ENCODE data around the gene HERC2. TPM values are rescaled to one million over a fixed set of nuclear protein-coding genes. Genes with fewer than 3 reads are reported as not detected.
A peak's percentile ranks its signal among the peaks of the same experiment; 100 is the strongest.

Gene HERC2
- total and polyA plus RNA-seq, 5 donors, result 46.0 to 65.3 (median 54.8) TPM

DNA sequence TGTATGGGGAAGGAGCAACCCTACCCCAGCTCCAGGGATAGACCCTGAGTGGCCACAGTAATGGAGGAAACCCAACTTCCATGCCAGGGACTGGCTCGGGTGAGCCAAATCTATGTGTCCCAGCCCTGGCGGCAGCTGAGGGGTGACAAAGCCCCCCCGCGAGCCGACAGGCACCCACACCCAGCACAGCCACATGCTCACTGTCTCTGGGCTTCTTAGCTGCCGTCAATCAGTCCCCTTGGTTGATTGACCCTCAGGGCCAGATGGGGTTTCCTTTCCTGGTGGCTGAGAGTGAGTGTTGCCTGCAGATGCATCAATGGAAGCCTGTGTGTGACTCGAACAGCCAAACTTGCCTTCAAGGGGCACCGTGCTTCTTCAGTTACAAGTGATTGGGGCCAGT, 220.8 kb downstream of the HERC2 start:
- ATAC-seq (no peak), DNase-seq (no peak)
- no peaks in the 10 kb centered on the region for H3K4me1 ChIP-seq (ENCODE audit: control insufficient read depth, insufficient read depth, low read length)
- H3K4me3 ChIP-seq (ENCODE audit: low read length), result no peak overlapping the region
- H3K9me3 ChIP-seq (ENCODE audit: control insufficient read depth, low read length), result no peaks in the 10 kb centered on the region
- intact Hi-C loops (cut with DNase I), result no loop called here
- no peaks in the 10 kb centered on the region for H3K27me3 ChIP-seq (ENCODE audit: control insufficient read depth, insufficient read depth)
- 72% methylated on average over 8 of the region's 8 CpGs for WGBS
- no peak overlapping the region for H3K27ac ChIP-seq (ENCODE audit: low read length)

DNA sequence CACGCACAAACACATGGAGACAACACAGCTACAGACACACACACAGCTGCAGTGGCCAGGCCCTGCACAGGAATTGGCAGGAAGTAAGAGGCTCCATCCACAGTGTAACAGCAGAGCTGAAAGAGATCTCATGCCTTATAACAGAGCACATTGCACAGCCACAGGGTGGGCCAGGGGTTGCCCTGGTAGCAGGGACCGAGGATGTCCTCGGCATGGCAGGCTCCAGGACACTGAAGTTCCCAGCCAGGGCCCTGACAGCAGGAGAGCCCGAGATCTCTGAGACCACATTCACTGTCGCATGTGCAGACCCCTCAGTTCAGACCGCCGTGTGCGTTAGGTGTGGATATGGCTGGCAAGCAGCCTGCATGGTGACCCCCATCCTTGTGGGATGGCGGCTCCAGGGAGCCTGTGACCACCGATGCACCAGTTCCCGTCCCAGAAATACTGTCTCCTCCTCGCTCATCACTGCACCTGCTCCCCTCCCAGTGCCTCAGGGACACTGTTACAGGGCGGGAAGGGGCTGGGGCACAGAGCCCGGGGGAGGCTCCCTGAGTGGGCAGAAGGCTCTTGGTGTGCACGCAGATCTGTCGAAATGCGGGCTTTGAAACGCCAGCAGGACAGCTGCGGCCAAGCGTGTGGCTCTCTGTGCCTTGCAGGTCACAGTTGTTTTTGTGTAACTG, 221.3 kb downstream of the HERC2 start:
- H3K9me3 ChIP-seq (ENCODE audit: control insufficient read depth, low read length), result no peaks in the 10 kb centered on the region
- no peaks in the 10 kb centered on the region for H3K27me3 ChIP-seq (ENCODE audit: control insufficient read depth, insufficient read depth)
- WGBS, result 92% methylated on average over 20 of the region's 20 CpGs
- no peak for ATAC-seq
- no peak for DNase-seq
- intact Hi-C loops (cut with DNase I), result no loop called here
- no peaks in the 10 kb centered on the region for H3K4me1 ChIP-seq (ENCODE audit: control insufficient read depth, insufficient read depth, low read length)
- no peak overlapping the region for H3K4me3 ChIP-seq (ENCODE audit: low read length)
- H3K27ac ChIP-seq (ENCODE audit: low read length), result no peak overlapping the region

DNA sequence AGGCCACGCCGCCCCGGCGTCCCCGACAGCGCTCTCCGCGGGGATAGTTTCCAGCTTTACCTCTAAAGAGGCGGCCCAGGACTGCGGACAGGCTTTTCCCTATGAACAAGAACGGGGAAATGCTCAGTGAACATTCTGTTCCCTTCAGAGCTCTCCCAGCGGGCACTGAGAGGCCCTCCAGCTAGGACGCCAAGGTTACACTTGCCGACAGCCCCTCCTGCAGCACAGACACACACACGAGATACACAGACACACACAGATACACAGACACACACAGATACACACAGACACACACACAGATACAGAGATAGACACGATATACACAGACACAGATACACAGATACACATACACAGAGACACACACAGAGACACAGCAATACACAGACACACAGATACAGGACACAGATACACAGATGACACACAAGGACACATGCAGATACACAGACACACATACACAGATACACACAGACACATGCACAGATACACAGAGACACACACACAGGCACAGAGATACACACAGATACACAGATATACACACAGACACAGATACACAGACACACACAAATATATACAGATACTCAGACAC, 222.3 kb downstream of the HERC2 start:
- 11% methylated on average over 16 of the region's 16 CpGs for WGBS
- Histone ChIP-seq H3K4me3 (ENCODE audit: low read length) (peak overlapping the region; percentile 14), H3K9me3 (ENCODE audit: control insufficient read depth, low read length) (no peaks in the 10 kb centered on the region), H3K4me1 (ENCODE audit: control insufficient read depth, insufficient read depth, low read length) (peaks cover 2% of the 10 kb centered on the region), H3K27me3 (ENCODE audit: control insufficient read depth, insufficient read depth) (no peaks in the 10 kb centered on the region), H3K27ac (ENCODE audit: low read length) (no peak overlapping the region)
- ATAC-seq (peak in 1 of 2 donors; percentile 4), DNase-seq (no peak)
- intact Hi-C loops (cut with DNase I), result no loop called here

DNA sequence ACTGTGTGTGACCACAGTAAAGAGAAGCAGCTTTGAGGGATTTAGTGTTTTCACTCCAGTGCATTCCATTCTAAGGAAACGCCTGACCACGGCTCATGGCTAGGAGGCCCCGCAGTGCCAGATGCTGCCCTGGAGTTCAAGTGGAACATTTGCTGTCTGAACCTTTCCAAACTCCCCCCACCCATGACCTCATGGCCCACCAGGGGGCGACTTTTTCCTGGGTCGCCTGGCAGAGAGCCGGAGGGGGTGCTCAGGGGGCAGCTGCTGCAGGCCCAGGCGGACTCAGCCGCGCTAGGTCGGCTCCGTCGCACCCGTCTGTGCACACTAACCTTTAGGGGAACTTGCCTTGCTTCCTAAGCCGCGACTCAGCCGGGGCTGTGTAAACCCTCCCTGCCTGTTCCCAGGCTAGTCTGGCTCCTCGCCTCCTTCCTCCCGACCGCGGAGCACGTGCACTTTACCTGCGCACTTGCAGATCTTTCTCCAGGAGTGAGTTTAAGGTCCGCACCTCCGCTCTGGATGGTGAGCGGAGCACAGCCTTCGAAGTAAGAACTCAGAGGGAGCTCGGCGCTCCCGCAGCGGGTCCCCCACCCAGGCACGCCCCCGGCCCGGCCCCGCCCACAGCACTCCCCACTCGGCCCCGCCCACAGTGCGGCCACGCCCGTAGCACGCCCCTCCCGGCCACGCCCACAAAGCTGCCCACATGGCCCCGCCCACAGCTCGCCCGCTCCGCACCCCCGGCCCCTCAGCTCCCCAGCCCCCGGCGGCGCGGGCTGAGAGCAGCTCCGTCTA, 223.0 kb downstream of the HERC2 start, which contains the start of gene OCA2:
TSS of gene OCA2 (minus strand) at position 550 of the 789 bp plus-strand sequence. CDS start 17,441 bp downstream, outside the sequence.
- peak; percentile 65 to 90 (median 89) for DNase-seq
- Histone ChIP-seq H3K27me3 (ENCODE audit: control insufficient read depth, insufficient read depth) (no peaks in the 10 kb centered on the region), H3K27ac (ENCODE audit: low read length) (no peak within 1 kb of the TSS), H3K4me1 (ENCODE audit: control insufficient read depth, insufficient read depth, low read length) (peaks cover 3% of the 10 kb centered on the region), H3K9me3 (ENCODE audit: control insufficient read depth, low read length) (no peaks in the 10 kb centered on the region), H3K4me3 (ENCODE audit: low read length) (peak within 1 kb of the TSS; percentile 14)
- peak; percentile 55 to 56 for ATAC-seq
- 8% methylated on average over 52 of the region's 52 CpGs for WGBS
- intact Hi-C loops (cut with DNase I), result no loop called here

DNA sequence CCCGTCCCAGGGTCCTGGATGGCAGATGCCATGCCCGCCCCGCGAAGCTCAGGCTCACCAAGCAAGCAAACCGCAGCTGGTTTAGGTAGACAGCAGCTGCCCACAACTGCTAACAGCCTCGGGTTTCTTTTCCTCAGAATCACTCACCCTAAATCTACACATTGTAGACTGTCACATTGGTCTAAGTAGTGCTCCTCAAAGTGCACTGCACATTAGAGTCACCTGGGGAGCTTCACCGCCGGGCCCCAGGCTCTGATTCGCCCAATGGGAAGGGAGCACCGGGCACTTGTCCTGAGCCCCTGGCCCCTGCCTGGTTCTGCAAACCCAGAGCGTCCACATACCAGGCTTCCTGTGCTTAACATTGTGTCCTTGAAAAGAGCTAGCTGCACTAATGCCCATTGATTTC, 223.6 kb downstream of the HERC2 start:
- ATAC-seq (no peak), DNase-seq (no peak)
- Histone ChIP-seq H3K4me3 (ENCODE audit: low read length) (no peak overlapping the region), H3K27me3 (ENCODE audit: control insufficient read depth, insufficient read depth) (no peaks in the 10 kb centered on the region), H3K9me3 (ENCODE audit: control insufficient read depth, low read length) (no peaks in the 10 kb centered on the region), H3K27ac (ENCODE audit: low read length) (no peak overlapping the region), H3K4me1 (ENCODE audit: control insufficient read depth, insufficient read depth, low read length) (peaks cover 3% of the 10 kb centered on the region)
- WGBS, result 68% methylated on average over 11 of the region's 11 CpGs
- intact Hi-C loops (cut with DNase I), result no loop called here

DNA sequence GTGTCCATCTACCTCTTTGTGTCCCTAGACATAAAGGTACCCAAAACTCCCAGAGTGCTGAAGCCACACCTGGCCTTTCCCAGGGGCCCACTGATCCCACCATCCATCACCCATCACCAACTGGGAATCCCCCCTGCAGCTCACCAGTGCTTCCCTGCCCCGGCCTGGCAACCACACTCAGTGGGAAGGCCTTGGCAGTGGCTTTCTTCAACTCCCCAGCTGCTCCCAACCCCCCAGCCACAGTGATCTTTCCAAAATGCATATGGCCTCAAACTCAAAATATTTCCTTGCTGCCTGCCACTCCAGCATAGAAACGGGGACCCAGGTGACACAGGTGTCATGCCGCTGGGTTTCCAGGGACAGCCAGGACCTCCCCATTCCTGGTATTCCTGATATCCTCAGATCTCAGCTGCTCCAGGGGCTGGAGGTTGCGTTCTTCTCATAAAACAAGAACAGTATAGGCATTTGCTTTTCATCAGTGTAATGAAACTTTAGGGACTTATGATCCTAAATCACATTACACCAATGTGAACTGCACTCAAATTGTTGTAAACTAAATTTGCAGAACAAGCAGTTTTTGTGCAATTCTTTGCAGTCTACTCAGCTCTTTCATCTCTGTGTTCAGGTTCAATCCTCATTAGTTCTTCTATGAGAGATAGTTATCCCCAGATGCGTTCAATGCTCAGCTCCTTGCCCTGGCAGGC, 224.2 kb downstream of the HERC2 start:
- intact Hi-C loops (cut with DNase I), result no loop called here
- H3K27ac ChIP-seq (ENCODE audit: low read length), result no peak overlapping the region
- 83% methylated on average over 5 of the region's 5 CpGs for WGBS
- no peak overlapping the region for H3K4me3 ChIP-seq (ENCODE audit: low read length)
- peaks cover 3% of the 10 kb centered on the region for H3K4me1 ChIP-seq (ENCODE audit: control insufficient read depth, insufficient read depth, low read length)
- DNase-seq (no peak), ATAC-seq (no peak)
- H3K9me3 ChIP-seq (ENCODE audit: control insufficient read depth, low read length), result no peaks in the 10 kb centered on the region
- no peaks in the 10 kb centered on the region for H3K27me3 ChIP-seq (ENCODE audit: control insufficient read depth, insufficient read depth)

GRCh38 chr15:28096670-28097431, 225.1 kb downstream of the HERC2 start:
- intact Hi-C loops (cut with DNase I), result no loop called here
- no peaks in the 10 kb centered on the region for H3K27me3 ChIP-seq (ENCODE audit: control insufficient read depth, insufficient read depth)
- 3% methylated on average over 72 of the region's 72 CpGs for WGBS
- ATAC-seq (no peak), DNase-seq (peak in 2 of 3 donors; percentile 68 to 73)
- no peaks in the 10 kb centered on the region for H3K9me3 ChIP-seq (ENCODE audit: control insufficient read depth, low read length)
- H3K27ac ChIP-seq (ENCODE audit: low read length), result peak overlapping the region; percentile 7
- H3K4me3 ChIP-seq (ENCODE audit: low read length), result peak overlapping the region; percentile 44
- peaks cover 3% of the 10 kb centered on the region for H3K4me1 ChIP-seq (ENCODE audit: control insufficient read depth, insufficient read depth, low read length)

DNA sequence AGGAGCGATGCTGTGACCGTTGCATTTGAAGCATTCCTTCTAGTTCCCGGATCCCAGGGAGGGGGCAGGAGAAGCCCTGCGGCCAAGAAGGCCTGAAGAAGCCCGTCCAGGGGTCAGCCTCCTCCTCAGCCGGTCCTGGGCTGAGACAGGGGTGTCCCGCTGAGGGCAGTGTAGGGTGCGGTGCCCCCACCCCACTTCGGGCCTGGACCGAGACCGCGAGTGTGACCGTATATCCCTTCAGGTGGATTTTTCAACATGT, 225.6 kb downstream of the HERC2 start:
- DNase-seq (no peak), ATAC-seq (no peak)
- H3K27ac ChIP-seq (ENCODE audit: low read length), result peak overlapping the region; percentile 7
- no peaks in the 10 kb centered on the region for H3K27me3 ChIP-seq (ENCODE audit: control insufficient read depth, insufficient read depth)
- no peaks in the 10 kb centered on the region for H3K9me3 ChIP-seq (ENCODE audit: control insufficient read depth, low read length)
- peaks cover 3% of the 10 kb centered on the region for H3K4me1 ChIP-seq (ENCODE audit: control insufficient read depth, insufficient read depth, low read length)
- intact Hi-C loops (cut with DNase I), result no loop called here
- peak overlapping the region; percentile 44 for H3K4me3 ChIP-seq (ENCODE audit: low read length)
- 1% methylated on average over 13 of the region's 13 CpGs for WGBS

DNA sequence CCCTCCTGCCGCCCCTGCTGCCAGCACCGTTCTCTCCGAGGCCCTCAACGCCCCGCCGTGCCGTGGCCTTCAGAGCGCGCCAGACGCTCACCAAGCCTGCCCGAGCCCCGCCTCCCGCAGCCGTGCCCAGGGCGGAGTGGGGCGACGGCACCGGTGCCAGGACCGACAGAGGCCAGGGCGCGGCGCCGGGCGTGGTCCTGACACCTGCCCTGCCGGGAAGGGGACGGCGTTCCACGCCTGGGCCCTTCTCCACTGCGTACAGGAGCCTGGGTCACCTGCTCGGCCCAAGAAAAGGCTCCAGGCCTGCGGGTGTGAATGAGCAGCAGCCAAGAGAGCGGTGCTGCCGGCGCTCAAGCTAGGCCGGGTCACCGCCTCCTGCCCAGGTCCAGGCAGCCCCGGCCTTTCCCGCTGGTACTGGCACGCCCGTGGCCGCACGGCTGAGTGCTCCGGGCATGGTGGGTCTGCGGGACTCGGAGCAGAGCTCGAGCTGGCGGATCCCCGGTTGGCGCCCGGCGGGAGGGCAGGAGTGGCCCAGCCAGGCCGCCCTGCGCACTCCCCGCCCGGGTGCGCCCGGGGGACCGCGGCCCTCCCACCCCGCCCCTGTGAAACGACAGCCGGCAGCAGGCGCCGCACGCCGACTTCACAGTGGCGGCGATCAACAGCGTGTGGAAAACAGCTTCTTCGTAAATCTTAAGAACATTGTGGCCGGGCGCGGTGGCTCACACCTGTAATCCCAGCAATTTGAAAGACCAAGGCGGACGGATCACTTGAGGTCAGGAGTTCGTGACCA, 227.1 kb downstream of the HERC2 start:
- DNase-seq, result peak; percentile 34 to 78 (median 73)
- Histone ChIP-seq H3K9me3 (ENCODE audit: control insufficient read depth, low read length) (no peaks in the 10 kb centered on the region), H3K4me3 (ENCODE audit: low read length) (peak overlapping the region; percentile 15), H3K27ac (ENCODE audit: low read length) (no peak overlapping the region), H3K4me1 (ENCODE audit: control insufficient read depth, insufficient read depth, low read length) (peaks cover 3% of the 10 kb centered on the region), H3K27me3 (ENCODE audit: control insufficient read depth, insufficient read depth) (no peaks in the 10 kb centered on the region)
- 8% methylated on average over 76 of the region's 76 CpGs for WGBS
- intact Hi-C loops (cut with DNase I), result no loop called here
- peak; percentile 35 to 38 for ATAC-seq

Data from right cardiac atrium (tissue), 5 donors.